Kidney tubule cell (primary cell): ENCODE data around the gene SYT1.

Experiments
- DNase-seq: peaks from one replicate; pipeline ENCODE4 v3.0.0-alpha.2; 2018; ENCODE audit warnings: low spot score

Gene SYT1

DNA sequence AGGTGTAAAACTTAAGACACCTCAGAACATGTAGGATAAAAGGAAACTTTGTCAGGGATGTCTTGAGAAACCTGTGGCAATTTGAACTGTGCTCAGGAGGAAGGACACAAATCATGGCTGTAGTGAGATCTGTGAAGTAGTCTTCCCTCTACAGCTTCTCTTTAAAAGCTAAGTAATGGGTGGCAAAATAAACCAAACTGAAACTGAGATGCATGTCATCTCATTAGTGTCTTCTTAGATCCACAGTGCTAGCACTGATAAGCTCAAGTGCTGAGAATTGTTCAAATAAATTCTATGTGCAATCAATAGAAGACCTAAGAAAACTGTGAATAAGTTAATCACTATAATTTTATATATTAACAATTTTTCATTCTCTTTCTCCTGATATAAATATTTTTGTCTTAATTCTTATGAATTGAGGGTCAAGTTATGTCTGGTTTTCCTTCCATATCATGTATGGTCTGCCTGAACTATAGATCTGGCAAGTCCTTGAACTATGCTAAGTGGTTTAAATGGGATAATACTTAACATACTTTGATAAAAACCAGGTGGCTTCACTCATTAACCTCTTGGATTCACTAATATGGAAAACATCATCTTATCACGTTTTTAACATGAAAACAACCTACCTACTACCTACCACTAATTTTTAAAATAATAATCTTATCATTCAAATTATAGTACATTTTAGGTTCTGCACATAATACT, 27.2 kb downstream of the SYT1 start:
- no peak for DNase-seq

DNA sequence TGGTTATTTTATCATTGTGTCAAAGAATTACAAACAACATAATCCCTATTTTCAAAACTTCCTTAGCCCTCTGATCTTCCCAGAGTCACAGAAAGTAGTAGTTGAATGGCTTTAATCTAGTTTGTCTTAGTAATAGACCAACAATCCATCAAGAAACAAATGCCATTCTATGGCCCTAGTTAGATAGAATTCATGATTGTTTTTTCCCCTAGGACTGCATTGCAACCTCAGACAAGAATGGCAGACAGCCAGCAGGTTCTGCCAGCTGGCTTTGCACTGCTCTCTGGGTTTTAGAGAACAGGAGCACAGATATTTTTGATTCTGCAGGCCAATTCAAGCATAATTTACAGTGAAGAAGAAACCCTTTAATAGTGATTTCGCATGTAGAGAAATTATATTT, 33.8 kb downstream of the SYT1 start:
- no peak for DNase-seq

DNA sequence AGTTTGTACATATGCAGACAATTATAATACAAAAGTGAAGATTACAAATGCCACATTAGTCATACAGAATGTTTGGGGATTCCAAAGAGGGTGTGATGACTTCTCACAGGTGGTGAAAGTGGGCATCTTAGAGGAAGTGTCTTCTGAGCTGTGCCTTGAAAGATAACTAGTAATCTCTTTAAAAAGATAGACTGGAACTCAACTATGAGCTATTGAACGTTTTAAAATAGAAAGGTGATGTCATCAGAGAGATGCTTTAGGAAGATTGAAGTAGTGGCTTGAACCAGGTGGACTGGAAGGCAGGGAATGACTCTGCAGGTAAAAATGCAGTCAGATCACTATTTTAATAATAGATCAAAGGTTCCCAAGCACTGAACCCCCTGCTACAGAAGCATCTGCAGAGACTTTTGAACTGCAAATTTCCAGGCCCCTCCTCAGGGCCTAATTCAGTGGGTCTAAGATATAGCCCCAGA, 50.3 kb downstream of the SYT1 start:
- DNase-seq, result peak; percentile 67

DNA sequence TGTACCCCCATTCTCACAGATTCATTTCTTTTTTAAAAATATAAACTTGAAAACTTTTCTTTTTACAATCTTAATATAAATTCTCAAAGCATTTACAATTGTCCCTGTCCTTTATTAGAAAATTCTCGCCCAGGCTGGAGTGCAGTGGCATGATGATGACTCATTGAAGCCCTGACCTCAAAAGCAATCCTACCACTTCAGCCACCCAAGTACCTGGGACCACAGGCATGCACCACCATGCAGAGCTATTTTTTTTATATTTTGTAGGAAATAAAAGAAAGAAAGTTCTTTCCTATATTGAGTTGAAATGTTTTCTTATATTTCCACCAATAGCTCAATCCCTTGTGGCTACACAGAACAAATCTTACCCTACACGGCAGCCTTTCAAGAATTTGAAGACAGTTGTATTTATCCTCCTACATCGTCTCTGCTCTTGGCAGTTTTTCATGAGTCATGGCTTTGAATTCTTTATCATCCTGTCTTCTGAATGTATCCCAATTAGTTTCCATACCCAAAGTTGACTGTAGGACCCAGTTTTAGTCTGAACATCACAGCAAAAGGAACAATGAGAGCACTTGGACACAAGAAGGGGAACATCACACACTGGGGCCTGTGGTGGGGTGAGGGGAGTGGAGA, 52.4 kb downstream of the SYT1 start:
- peak; percentile 75 for DNase-seq

DNA sequence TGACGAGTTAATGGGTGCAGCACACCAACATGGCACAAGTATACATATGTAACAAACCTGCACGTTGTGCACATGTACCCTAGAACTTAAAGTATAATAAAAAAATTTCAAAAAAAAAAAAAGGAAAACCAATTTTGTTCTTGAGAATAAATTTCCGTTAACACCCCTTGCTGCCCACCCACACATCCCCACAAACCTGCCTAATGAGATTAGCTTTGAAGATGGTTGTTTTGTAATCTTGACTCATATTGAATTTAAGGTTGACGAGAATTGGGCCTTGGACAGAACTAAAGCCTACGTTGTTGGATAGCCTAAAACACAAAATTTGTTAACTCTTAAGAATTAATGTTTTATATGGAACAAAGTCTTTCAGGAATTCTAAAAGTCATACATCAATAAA, 52.9 kb downstream of the SYT1 start:
- no peak for DNase-seq

DNA sequence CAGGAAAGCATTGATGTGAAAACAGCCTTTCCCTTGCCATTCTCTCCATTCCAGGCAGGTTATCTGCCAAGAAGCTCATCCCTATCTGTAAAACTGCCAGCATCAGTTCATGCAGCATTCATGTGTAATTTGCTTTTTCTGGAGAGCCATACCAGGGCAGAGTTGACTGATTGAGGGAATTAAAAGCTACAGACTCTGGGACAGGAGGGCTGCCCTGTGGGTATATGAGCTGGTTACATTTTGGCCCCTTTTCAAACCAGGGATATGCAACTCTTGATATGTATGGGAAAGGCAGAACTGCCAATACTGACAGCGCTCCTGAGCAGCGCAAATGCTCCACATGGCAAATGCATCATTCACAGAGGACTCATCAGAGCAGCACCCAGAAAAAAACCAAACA, 53.7 kb downstream of the SYT1 start:
- DNase-seq, result no peak

DNA sequence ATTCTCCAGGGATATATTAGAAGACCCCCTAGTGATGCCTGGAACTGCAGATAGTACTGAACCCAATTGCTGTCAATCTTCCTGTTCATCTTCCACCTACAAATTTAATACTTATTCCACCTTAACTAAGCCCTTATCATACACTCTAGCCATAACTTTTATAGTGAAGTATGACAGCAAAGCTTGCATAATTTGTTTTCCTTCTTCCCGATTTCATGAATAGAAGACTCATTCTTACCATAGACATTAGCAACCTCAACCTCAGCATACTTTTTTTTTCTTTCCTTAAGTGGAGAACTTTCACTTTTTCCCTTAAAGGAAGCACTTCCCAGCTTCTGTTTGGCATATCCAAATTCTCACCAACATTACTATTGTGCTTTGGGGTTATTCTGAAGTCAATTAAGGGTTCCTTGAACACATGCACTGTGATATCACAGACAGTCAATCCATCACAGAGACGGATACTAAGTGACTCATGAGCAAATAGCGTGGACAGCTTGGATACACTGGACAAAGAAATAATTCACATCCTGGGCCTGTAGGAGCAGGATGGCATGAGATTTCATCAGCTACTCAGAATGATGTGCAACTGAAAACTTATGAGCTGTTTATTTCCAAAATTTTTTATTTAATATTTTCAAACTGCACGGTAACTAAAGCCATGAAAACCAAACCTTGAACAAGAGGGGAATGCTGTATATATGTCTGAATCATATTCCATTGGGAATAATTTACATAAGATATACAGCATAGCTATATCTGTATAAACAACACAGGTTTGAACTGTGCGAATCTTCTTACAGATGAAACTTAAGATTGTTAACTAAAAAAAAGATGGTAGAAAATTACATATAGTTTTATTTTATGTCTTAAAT, 63.9 kb downstream of the SYT1 start:
- DNase-seq, result peak; percentile 50

DNA sequence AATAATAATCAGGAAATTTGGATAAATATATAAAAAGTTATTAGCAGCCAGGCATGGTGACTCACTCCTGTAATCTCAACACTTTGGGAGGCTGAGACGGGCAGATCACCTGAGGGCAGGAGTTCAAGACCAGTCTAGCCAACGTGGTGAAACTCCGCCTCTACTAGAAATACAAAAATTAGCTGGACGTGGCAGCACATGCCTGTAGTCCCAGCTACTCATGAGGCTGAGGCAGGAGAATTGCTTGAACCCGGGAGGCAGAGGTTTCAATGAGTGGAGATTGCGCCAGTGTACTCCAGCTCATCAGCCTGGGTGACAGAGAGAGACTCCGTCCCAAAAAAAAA, 64.5 kb downstream of the SYT1 start:
- no peak for DNase-seq

DNA sequence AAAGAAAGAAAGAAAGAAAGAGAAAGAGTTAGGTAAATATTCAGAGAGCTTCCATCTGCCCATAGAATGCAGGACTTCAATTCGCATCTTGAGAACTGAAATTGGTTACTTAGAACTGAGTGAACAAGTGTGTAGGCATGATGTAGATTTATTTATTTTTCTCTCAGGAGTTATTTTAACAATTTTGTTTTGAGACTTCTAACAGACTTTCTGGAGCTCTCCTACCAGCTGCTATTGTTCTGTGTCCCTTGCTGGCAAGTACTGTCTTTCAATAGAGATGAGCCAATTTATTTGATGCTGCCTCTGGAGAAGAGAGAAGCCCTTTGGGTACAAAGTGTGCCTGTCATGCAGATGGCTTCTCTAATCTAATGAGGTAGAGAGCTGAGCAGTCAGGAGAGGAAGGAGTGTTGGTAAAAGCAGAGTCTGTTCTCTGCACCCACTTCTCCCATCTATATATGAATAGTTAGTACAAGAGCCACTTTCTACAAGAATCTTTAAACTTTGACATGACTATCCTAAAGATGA, 67.0 kb downstream of the SYT1 start:
- DNase-seq, result no peak

DNA sequence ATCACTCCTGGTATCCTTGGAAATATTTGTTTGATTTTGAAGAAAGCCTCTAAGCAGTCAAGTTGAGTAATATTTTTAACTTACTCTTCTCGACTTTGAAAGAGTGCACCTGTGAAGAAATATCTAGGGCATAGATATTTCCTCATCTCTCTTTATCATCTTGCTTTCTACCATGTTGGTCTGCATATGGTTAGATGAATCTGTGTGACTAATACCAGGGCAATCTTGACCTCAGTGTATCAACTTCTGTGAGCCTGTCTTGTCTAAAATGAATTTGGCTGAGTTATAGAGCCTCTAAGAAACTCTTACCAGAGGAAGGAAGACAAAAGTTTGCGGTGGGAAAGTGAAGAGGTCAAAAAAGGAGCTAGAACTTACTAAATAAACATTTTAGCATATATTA, 68.4 kb downstream of the SYT1 start:
- no peak for DNase-seq

DNA sequence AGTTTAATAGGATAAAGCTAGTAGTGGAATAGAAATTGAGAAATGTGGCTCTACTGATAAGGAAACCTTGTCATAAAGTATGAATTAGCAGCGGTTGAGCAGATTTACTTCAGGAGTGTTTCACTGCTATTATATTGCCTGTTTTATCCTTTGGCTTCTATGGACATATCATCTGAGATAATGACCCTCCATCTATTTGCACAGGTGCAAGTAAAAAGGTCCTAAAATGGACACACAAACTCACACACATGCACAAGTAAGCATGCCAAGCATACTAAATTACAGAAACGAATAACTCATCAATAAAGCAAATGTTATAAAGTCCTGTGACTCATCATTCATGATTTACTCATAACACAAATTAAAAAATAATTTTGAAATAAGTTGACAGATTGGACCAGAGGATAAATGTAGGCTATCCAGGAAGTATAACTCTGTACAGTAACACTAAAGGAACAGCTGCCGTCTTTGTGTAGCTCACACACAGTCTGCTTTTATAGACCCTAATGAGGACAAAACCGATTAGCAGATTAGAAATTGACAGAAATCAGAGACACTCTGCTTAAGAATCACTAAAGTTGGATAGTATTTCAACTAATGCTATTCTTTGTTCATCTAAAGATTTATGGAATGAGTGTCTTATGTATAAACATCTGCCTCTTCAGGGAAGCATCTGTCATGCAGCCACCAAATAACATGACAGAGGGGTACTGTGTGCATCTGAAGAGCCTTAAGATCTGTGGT, 73.9 kb downstream of the SYT1 start:
- no peak for DNase-seq

DNA sequence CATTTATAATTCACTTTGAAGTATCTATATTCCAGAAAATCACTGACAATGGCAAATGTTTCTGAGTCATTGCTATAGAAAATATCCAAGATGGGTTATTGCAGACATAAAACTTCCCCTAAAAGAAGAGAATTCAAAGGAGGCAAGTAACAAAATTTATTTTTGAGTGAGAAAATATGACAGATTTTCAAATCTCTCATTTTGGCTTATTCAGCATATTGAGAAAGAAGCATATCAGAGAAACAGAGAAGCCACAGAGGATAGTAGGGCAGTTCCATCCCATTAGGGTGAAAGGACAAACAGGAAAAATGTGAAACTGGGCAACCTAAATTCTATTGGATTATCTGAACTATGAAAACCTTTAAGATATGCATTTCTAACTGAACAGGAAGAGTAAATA, 85.0 kb downstream of the SYT1 start:
- DNase-seq, result no peak

DNA sequence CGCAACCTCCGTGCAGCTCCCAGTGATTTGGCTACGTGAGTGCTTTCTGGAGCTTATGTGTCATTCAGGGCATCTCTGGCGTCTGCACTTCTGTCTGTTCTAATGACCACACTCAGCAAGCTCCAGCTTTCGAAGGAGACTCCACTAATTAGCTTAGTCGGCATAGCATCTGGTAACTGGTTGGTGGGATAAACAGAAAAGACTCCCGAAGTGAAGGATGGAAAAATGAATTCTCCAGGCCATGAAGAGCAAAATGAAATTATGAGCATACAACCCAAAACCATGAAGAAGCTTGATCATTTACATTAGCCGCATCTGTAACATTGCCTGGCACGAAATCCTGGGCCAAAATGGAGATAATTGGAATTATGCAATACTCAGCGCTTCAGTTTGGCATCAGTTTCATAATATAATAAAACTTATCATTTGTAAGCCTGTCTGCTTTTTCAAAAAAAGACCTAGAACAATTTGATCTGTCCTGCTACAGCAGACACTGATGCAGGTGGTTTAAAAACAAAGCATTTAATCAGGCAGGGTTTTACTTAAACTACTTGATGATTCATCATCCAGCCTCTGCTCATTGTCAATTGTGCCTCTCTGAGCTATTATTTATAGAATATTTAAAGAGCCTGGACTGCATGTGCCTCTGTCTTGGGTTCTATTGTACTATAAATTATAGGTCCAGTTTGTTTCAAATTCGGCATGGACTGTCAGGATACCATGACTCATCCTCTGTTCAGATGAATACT, 87.4 kb downstream of the SYT1 start:
- DNase-seq, result no peak

DNA sequence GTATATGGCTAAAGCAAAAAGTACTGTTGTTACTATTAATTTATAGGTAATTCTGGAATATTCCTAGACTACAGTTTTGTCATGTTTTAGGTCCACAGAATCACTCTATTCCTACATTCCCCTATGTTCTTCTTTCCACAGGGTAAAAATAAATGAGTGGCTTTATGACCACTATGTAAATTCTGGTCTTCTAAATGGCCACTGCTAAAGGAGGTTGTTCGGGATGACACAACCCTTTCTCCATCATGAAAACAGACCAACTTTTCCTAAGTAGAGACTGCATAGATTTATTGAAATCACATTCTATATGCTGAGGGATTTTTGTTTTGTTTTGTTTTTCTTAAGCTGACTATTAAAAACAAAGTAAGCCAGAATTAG, 88.0 kb downstream of the SYT1 start:
- no peak for DNase-seq

DNA sequence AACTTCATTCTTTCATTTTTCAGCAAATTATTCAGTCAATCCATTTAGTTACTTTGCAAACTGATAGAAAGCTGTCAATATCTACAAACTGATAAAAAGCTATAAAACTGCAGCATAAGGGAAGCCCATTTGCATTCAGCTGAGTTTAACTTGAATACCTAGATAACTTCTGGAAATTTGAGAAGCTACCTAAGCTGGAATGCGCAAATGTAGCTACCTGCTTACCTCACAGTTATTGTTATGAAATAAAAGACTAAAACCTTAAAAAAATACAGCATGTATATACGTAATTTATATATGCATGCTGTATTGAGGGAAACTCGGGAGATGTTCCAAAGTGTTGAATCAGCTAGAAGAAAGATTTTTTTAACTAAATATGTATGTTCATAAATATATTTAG, 94.4 kb downstream of the SYT1 start:
- no peak for DNase-seq

DNA sequence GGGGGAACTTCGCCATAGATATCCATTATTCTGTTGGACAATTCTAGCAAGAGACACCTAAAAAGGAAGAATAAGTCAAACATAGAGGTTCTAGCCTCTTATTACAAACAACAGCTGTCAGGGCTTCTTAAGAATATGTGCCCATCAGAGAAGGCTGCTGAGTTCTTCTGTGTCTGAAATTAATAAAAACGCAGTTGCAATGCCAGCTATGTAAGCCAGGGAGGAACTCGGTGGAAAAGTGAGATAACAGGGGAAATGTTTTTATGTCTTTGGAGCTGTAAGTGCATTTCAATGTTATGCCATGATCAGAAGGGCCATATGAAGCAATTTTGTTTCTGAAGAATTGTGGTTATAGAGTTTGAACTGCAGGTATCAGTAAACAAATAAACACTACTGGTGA, 95.0 kb downstream of the SYT1 start:
- no peak for DNase-seq

DNA sequence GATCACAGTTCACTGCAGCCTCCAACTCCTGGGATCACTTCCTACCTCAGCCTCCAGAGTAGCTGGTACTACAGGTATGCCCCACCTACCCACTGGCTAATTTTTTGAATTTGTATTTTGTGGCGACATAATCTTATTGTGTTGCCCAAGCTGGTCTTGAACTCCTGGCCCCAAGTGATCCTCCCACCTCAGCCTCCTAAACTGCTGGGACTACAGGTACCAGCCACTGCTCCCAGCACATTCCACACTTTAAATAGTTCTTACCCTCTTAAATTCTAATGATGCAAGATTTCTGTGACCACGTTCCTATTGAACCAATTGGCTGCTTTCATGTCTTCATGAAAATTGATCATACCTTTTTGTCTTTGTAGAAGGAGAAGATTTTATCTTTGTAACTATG, 96.6 kb downstream of the SYT1 start:
- no peak for DNase-seq

DNA sequence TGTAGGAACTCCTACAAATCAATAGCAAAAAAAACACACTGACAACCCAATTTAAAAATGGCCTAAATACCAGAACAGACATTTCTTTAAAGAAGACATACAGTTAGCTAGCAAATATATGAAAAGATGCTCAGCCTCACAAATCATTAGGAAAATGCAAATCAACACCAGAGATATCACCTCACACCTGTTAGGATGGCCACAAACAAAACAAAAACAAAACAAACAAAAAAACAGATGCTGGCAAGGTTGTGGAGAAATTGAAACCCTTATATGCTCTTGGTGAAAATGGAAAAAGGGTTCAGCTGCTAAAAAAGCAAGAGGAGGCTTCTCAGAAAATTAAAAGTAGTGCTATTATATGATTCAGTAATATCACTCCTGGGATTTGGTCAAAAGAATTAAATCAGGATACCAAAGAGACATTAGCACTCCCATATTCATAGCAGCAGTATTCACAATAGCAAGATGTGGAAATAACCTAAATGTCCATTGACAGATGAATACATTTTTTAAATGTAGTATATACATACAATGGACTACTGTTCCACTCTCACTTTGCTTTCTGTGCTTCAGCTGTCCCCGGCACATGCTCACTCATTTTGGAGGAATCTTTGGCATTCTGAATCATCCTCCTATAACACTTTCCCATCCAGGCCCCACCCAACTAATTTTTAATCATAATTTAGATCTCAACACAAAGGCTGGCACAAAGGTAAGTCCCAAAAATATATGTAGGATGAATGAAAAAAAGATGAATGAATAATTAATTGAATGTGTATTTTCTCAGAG, 99.1 kb downstream of the SYT1 start:
- peak; percentile 47 for DNase-seq

DNA sequence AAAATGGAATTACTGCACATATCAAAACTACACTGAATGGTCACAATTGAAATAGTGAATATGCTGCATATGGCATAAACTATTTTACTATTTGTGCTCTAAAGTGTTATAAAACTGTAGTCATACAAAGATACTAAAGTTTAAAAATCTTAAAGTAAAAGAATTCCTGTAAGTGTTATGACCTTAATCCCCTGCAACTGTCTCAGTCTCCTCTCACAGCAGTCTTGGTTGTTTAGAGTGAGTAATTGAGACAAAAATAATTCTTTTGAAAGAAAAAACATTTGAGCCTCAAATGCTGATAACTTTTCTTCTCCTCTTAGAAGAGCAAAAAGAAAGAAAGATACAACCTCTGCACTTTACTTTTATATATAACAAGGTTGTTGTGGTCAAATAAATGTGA, 99.9 kb downstream of the SYT1 start:
- DNase-seq, result no peak

DNA sequence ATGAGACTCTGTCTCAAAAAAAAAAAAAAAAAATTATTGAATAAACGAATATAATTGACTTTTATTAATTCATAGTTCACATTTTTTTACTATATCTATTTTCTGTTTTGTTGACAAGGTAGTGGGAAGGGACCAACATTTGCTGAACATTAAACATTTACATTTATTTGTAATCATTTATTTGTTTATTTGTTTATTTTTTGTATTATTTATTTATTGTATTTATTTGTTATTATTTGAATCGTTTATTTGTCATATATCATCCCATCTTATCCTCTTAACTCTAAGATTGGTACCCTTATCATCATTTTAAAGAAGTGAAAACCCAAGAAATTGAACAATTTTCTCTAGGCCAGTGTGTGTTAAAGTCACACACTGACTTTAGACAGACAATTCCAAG, 101.5 kb downstream of the SYT1 start:
- no peak for DNase-seq

DNA sequence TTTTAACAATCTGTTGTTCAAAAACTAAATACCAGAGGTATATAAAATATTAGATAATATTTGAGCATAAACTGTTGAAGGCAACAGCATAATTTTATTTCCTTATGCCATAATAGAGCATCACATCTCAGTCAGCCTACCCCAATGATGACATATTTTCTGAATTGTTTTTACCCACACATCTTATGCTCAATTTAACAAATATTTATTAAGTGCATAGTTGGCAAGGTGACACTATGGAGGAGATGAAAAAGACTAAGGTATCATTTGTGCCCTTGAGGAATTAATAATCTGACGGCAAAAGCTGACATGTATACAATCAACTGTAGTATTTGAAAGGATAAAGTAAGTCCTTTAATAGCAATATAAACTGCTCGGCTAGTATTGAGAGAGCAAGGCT, 102.4 kb downstream of the SYT1 start:
- no peak for DNase-seq
